SK-N-MC (cell line): ENCODE measurements around the gene LIFR.

Experiments
- EZH2 ChIP-seq: fragments of 200-600 bp; sonication (generic); IDR thresholded peaks from one replicate; pipeline ENCODE4 v1.6.1; 2017; ENCODE audit warnings: antibody characterized with exemption
- POLR2AphosphoS5 ChIP-seq: IDR thresholded peaks from 2 replicates; pipeline ENCODE4 v1.6.1; 2012; ENCODE audit warnings: mild to moderate bottlenecking, low read depth, low read length, borderline replicate concordance

GRCh38 chr5:38543886-38544285 lies 12.6 kb downstream of the LIFR start:
- TF ChIP-seq EZH2 (no peak), POLR2AphosphoS5 (no peak)
